Prostate gland (tissue), 2 donors: ENCODE measurements around the gene TMEM170B. TPM values are rescaled to one million over a fixed set of nuclear protein-coding genes. Genes with fewer than 3 reads are reported as not detected.

Source experiments
- DNase-seq: peaks from one replicate; pipeline ENCODE4 v3.0.0-alpha.2; 2019; ENCODE audit warnings: low spot score
- H3K27ac ChIP-seq, 2 donors: fragments of 200-600 bp; sonication (generic); 2 replicates each; pipeline ENCODE4 v1.5.1; 2017 to 2019
- H3K27me3 ChIP-seq: fragments of 200-600 bp; sonication (generic); replicated peaks from 2 replicates; pipeline ENCODE4 v1.5.1; 2019; ENCODE audit not compliant: insufficient read depth
- H3K36me3 ChIP-seq, 2 donors: fragments of 200-600 bp; sonication (generic); 1 replicate in 1 of 2; 2 replicates in 1 of 2; pipeline versions ENCODE4 v1.5.1 to v1.8.1; 2017 to 2019
- H3K4me1 ChIP-seq: fragments of 200-600 bp; sonication (generic); replicated peaks from 2 replicates; pipeline ENCODE4 v1.5.1; 2019
- H3K4me3 ChIP-seq, 2 donors: fragments of 200-600 bp; sonication (generic); 2 replicates each; pipeline ENCODE4 v1.5.1; 2017 to 2019
- H3K9me3 ChIP-seq: fragments of 200-600 bp; sonication (generic); 2 replicates; pipeline ENCODE4 v1.5.1; 2017
- POLR2A ChIP-seq: fragments of 450-650 bp; IDR thresholded peaks from one replicate; pipeline ENCODE4 v1.6.1; 2016; ENCODE audit warnings: antibody characterized with exemption, mild to moderate bottlenecking
- POLR2AphosphoS5 ChIP-seq: sonication (generic); formaldehyde crosslinking; IDR thresholded peaks from one replicate; pipeline ENCODE4 v1.6.1; 2017; ENCODE audit warnings: antibody characterized with exemption
- WGBS: methylation state at CpG from one replicate; pipeline ENCODE4 v1.1.5; 2018; 5-methylcytosine and 5-hydroxymethylcytosine counted together
- intact Hi-C: fragments of 100-400 bp; cut with DNase I; formaldehyde crosslinking; loops from one replicate; pipeline ENCODE4 v1.14.2; 2022
- total RNA-seq, 2 donors: library from RNA; depleted of rRNA; stranded (reverse); fragments of >200 nt; gene quantifications; one replicate each; pipeline ENCODE4 v1.1.0, GENCODE V29; 2016
- TF ChIP-seq, protein P1 (sequence below), 4 experiments: fragments of 200-600 bp in 2 of 4; fragments of 450-650 bp in 2 of 4; sonication (generic) in 2 of 4; IDR thresholded peaks; 1 replicate in 3 of 4; 2 replicates in 1 of 4; pipeline ENCODE4 v1.5.1; 2016 to 2019; ENCODE audit warnings: antibody characterized with exemption in 4 of 4, mild to moderate bottlenecking in 2 of 4, moderate library complexity in 2 of 4

Gene TMEM170B
- total RNA-seq, 2 donors from 2014 or later: 2.7 to 5.7 TPM

DNA sequence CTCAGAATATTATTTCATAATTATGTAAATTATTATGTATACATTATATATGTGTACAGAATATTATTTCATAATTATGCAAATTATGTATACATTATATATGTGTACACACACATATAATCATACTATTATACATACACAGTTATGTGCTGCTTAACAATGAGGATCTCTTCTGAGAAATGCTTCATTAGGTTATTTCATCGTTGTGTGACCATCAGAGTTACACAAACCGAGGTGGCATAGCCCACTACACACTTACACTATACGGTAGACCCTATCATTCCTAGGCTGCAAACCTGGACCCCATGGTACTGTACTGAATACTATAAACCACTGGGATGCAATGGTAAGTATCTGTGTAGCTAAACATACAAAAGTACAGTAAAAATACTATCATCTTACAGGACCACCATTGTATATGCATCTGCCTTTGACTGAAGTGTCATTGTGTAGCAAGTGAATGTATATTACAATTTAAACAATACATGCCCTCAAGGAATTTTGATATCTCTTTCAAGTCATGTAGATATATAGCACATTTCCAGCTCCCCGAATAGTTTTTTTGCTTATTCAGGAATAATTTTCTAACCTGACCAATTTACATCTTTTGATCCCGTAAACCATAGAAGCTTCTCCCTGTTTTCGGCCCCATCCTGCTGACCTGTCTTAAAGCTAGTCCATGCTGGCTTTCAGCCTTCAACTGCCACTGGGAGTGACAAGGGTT is 71.2 kb downstream of the TMEM170B start:
- H3K4me3 ChIP-seq: no peak overlapping the region
- H3K4me1 ChIP-seq: peaks cover 8% of the 10 kb centered on the region
- TF ChIP-seq, protein P1, sequence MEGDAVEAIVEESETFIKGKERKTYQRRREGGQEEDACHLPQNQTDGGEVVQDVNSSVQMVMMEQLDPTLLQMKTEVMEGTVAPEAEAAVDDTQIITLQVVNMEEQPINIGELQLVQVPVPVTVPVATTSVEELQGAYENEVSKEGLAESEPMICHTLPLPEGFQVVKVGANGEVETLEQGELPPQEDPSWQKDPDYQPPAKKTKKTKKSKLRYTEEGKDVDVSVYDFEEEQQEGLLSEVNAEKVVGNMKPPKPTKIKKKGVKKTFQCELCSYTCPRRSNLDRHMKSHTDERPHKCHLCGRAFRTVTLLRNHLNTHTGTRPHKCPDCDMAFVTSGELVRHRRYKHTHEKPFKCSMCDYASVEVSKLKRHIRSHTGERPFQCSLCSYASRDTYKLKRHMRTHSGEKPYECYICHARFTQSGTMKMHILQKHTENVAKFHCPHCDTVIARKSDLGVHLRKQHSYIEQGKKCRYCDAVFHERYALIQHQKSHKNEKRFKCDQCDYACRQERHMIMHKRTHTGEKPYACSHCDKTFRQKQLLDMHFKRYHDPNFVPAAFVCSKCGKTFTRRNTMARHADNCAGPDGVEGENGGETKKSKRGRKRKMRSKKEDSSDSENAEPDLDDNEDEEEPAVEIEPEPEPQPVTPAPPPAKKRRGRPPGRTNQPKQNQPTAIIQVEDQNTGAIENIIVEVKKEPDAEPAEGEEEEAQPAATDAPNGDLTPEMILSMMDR (IDR thresholded peaks at IDR 0.05): no peak
- TF ChIP-seq POLR2AphosphoS5 (no peak), POLR2A (no peak)
- H3K36me3 ChIP-seq: no peaks in the 10 kb centered on the region
- 96% methylated on average over 6 of the region's 6 CpGs for WGBS
- no peak overlapping the region for H3K27ac ChIP-seq
- H3K27me3 ChIP-seq: no peaks in the 10 kb centered on the region
- intact Hi-C loops: no loop called here
- H3K9me3 ChIP-seq: no peaks in the 10 kb centered on the region
- DNase-seq: no peak

DNA sequence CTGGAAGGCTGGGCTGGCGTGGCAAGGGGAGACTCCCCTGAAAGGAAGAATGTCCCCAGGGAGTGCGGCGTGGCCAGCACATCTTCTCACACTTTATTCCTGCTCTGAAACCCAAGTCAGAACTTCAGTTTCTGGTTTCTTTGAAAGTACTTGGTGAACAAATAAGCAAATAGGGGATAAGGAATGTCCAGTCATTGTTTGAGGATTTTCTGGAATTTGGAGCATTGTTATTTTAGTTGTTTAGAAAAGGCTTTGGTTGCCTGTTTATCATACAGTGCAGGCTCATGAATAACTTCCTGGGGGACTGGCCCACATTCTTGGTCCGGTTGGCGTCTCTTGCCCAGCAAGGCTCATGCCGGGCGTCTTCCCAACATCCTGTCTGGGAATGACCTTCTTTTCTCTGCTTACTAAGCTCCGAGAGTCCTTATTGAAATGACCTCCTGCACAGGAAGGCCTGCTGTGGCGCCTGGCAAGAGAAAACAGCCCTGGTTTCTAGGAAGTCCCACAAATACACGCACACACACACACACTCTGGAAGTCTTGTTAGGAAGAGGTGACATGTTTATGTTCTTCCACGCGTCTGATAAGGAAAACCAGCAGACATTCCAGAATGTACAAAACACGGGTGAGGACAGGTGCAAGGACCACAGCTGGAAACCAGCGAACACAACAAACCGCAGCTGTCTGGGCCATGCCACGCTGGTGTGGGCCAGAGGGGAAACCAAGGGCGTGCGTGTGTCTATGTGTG is 71.9 kb downstream of the TMEM170B start:
- intact Hi-C loops: no loop called here

DNA sequence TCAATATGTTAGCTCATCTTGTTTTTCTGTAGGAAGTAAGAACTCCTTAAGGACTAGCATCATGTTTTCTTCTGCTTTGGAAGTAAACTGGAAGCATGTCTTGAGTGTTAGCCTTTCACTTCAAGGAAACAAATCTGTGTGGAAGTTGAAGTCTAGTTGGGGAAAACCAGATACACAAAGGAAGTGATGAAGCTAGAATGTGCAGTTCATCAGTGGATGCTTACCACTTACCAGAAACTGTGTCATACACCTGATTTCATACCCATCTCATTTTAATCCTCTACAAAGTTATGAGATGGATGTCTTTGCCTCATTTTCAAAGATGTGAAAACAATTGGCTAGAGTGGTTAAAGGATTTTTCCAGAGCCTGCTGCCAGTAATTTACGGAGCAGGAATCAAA is 75.8 kb downstream of the TMEM170B start:
- H3K4me3 ChIP-seq: no peak overlapping the region
- no peak for DNase-seq
- H3K4me1 ChIP-seq: no peaks in the 10 kb centered on the region
- no peak overlapping the region for H3K27ac ChIP-seq
- no peaks in the 10 kb centered on the region for H3K36me3 ChIP-seq
- no peaks in the 10 kb centered on the region for H3K27me3 ChIP-seq
- WGBS: 94% methylated on average over 1 of the region's 1 CpG
- no peaks in the 10 kb centered on the region for H3K9me3 ChIP-seq
- TF ChIP-seq, protein P1 (IDR thresholded peaks at IDR 0.05): no peak
- TF ChIP-seq POLR2A: no peak
- no peak for TF ChIP-seq POLR2AphosphoS5
- intact Hi-C loops: no loop called here

More for the DNA sequence above, 71.9 kb downstream of the TMEM170B start:
- Histone ChIP-seq H3K36me3 (no peaks in the 10 kb centered on the region), H3K9me3 (no peaks in the 10 kb centered on the region), H3K27ac (no peak overlapping the region), H3K4me3 (no peak overlapping the region), H3K4me1 (peaks cover 8% of the 10 kb centered on the region), H3K27me3 (no peaks in the 10 kb centered on the region)
- 80% methylated on average over 18 of the region's 18 CpGs for WGBS
- no peak for DNase-seq
- TF ChIP-seq, protein P1 (IDR thresholded peaks at IDR 0.05): no peak
- TF ChIP-seq POLR2AphosphoS5 (no peak), POLR2A (no peak)

DNA sequence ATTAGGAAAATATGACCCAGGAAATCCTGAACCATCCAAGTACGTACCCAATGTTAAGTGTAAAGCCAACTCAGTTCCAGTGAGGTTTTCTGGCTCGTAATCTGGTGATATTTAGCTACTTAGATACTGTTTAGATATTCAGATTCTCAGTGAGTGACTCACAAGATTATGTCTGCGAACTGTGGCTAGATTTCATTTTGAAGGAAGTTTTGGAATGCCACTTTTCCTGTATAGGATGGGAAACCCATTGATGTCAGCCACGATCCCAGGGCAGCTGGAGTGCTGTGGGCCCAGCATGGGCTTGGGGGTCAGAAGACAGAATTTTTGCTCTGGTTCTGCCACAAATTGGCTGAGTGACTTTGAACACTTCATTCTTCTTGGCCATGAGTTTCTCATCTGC is 76.3 kb downstream of the TMEM170B start:
- WGBS: 80% methylated on average over 4 of the region's 4 CpGs

More for the DNA sequence above, 76.3 kb downstream of the TMEM170B start:
- Histone ChIP-seq H3K4me1 (no peaks in the 10 kb centered on the region), H3K36me3 (no peaks in the 10 kb centered on the region), H3K27ac (no peak overlapping the region), H3K4me3 (no peak overlapping the region), H3K9me3 (no peaks in the 10 kb centered on the region), H3K27me3 (no peaks in the 10 kb centered on the region)
- intact Hi-C loops: no loop called here
- TF ChIP-seq POLR2A: no peak
- TF ChIP-seq POLR2AphosphoS5: no peak
- TF ChIP-seq, protein P1 (IDR thresholded peaks at IDR 0.05): no peak
- DNase-seq: no peak
